HEK293 (cell line): ENCODE measurements around the gene SLC2A4RG.

ENCODE experiments used
- CTCF ChIA-PET: fragments of 350-600 bp; formaldehyde crosslinking; extraction: SDS; loops from one replicate; lab custom pipeline; 2021; ENCODE audit warnings: antibody characterized with exemption; lab: Yijun Ruan, JAX
- POLR2A ChIA-PET: fragments of 300-600 bp; formaldehyde crosslinking; extraction: SDS; loops from one replicate; lab custom pipeline; 2020; ENCODE audit warnings: antibody characterized with exemption, inconsistent platforms; lab: Yijun Ruan, JAX
- H3K27ac ChIP-seq: fragments of 200-500 bp; sonication (Bioruptor generic); 2 replicates; pipeline ENCODE4 v1.5.1; 2014; ENCODE audit warnings: low read depth, low read length, control low read depth, inconsistent platforms; ENCODE audit errors: extremely low read depth
- H3K36me3 ChIP-seq, 2 experiments: fragments of 200-500 bp in 1 of 2; sonication (Bioruptor generic) in 1 of 2; 1 replicate in 1 of 2; 2 replicates in 1 of 2; pipeline ENCODE4 v1.5.1; 2014 to 2017; ENCODE audit warnings: inconsistent platforms in 2 of 2, low read length in 2 of 2; ENCODE audit not compliant: control insufficient read depth in 2 of 2, insufficient read depth in 1 of 2
- H3K4me1 ChIP-seq: fragments of 200-500 bp; sonication (Bioruptor generic); 2 replicates; pipeline ENCODE4 v1.5.1; 2014; ENCODE audit warnings: mild to moderate bottlenecking, low read length, inconsistent platforms; ENCODE audit not compliant: control insufficient read depth, insufficient read depth
- H3K4me3 ChIP-seq: 2 replicates; pipeline ENCODE4 v1.5.1; 2011; ENCODE audit warnings: low read depth, mild to moderate bottlenecking, control low read depth, low read length, moderate library complexity
- H3K9me3 ChIP-seq: fragments of 200-500 bp; sonication (Bioruptor generic); 2 replicates; pipeline ENCODE4 v1.5.1; 2014; ENCODE audit warnings: low read depth, low read length, inconsistent platforms; ENCODE audit not compliant: control insufficient read depth, insufficient read depth
- BCL6B ChIP-seq: fragments of 450-650 bp; formaldehyde crosslinking; IDR thresholded peaks from 2 replicates; pipeline ENCODE4 v1.5.1; 2017; ENCODE audit warnings: missing biosample characterization, missing genetic modification characterization
- CTCF ChIP-seq: fragments of 450-650 bp; formaldehyde crosslinking; IDR thresholded peaks from 2 replicates; pipeline ENCODE4 v1.5.1; 2016; ENCODE audit warnings: missing biosample characterization, missing genetic modification characterization
- EGR2 ChIP-seq: fragments of 450-650 bp; formaldehyde crosslinking; IDR thresholded peaks from 2 replicates; pipeline ENCODE4 v1.5.1; 2016; ENCODE audit warnings: low read depth, missing biosample characterization, missing genetic modification characterization
- FEZF1 ChIP-seq: fragments of 450-650 bp; formaldehyde crosslinking; IDR thresholded peaks from 2 replicates; pipeline ENCODE4 v1.5.1; 2016; ENCODE audit warnings: missing biosample characterization, missing genetic modification characterization
- PBX3 ChIP-seq: sonication (generic); formaldehyde crosslinking; IDR thresholded peaks from 2 replicates; pipeline ENCODE4 v1.8.1; 2022; ENCODE audit warnings: mild to moderate bottlenecking, moderate library complexity, missing genetic modification reagents
- RBAK ChIP-seq: fragments of 450-650 bp; formaldehyde crosslinking; IDR thresholded peaks from 2 replicates; pipeline ENCODE4 v1.5.1; 2016; ENCODE audit warnings: missing biosample characterization, missing genetic modification characterization
- TCF7L2 ChIP-seq: IDR thresholded peaks from 2 replicates; pipeline ENCODE4 v1.6.1; 2011; ENCODE audit warnings: low read depth, mild to moderate bottlenecking, inconsistent platforms, low read length, moderate library complexity, borderline replicate concordance
- ZBTB20 ChIP-seq: fragments of 450-650 bp; formaldehyde crosslinking; IDR thresholded peaks from 2 replicates; pipeline ENCODE4 v1.5.1; 2016; ENCODE audit warnings: missing biosample characterization, missing genetic modification characterization
- ZFHX2 ChIP-seq: fragments of 450-650 bp; formaldehyde crosslinking; conservative IDR thresholded peaks from 2 replicates; pipeline ENCODE4 v1.5.1; 2016; ENCODE audit warnings: missing biosample characterization, missing genetic modification characterization
- ZIC2 ChIP-seq: fragments of 450-650 bp; formaldehyde crosslinking; IDR thresholded peaks from 2 replicates; pipeline ENCODE4 v1.5.1; 2016; ENCODE audit warnings: missing biosample characterization, missing genetic modification characterization
- ZNF121 ChIP-seq: fragments of 450-650 bp; formaldehyde crosslinking; IDR thresholded peaks from 2 replicates; pipeline ENCODE4 v1.5.1; 2016; ENCODE audit warnings: missing biosample characterization, missing genetic modification characterization
- ZNF211 ChIP-seq: fragments of 450-650 bp; formaldehyde crosslinking; IDR thresholded peaks from 2 replicates; pipeline ENCODE4 v1.5.1; 2016; ENCODE audit warnings: low read depth, missing biosample characterization, missing genetic modification characterization
- ZNF449 ChIP-seq: fragments of 450-650 bp; formaldehyde crosslinking; IDR thresholded peaks from 2 replicates; pipeline ENCODE4 v1.5.1; 2017; ENCODE audit warnings: missing biosample characterization, mild to moderate bottlenecking, missing genetic modification characterization, moderate library complexity
- ZNF510 ChIP-seq: fragments of 450-650 bp; formaldehyde crosslinking; IDR thresholded peaks from 2 replicates; pipeline ENCODE4 v1.5.1; 2018; ENCODE audit warnings: mild to moderate bottlenecking, missing genetic modification characterization, missing biosample characterization; ENCODE audit not compliant: insufficient replicate concordance
- ZNF600 ChIP-seq: fragments of 450-650 bp; formaldehyde crosslinking; IDR thresholded peaks from 2 replicates; pipeline ENCODE4 v1.5.1; 2016; ENCODE audit warnings: missing biosample characterization, missing genetic modification characterization
- ZNF76 ChIP-seq: fragments of 450-650 bp; formaldehyde crosslinking; IDR thresholded peaks from 2 replicates; pipeline ENCODE4; 2016; ENCODE audit warnings: low read depth, missing biosample characterization, missing genetic modification characterization, borderline replicate concordance
- ZXDB ChIP-seq: fragments of 450-650 bp; formaldehyde crosslinking; IDR thresholded peaks from 2 replicates; pipeline ENCODE4 v1.5.1; 2016; ENCODE audit warnings: missing biosample characterization, missing genetic modification characterization

SLC2A4RG gene

GRCh38 chr20:63782051-63782471 lies 42.5 kb downstream of the SLC2A4RG start:
- H3K36me3 ChIP-seq = no peaks in the 10 kb centered on the region
- POLR2A ChIA-PET = no interaction called here
- H3K9me3 ChIP-seq = no peaks in the 10 kb centered on the region
- no peaks in the 10 kb centered on the region for H3K4me1 ChIP-seq
- CTCF ChIA-PET = no interaction called here
- H3K4me3 ChIP-seq = no peak overlapping the region
- TF ChIP-seq ZNF211 (tag by site-specific recombination) (no peak), RBAK (tag by site-specific recombination) (no peak), CTCF (peak; percentile 65), ZXDB (tag by site-specific recombination) (no peak), ZIC2 (no peak), BCL6B (no peak), TCF7L2 (no peak), ZNF600 (peak; percentile 75; the same call in 1 of the 2 replicates)
- H3K27ac ChIP-seq = no peak overlapping the region

GRCh38 chr20:63782521-63782971 lies 43.0 kb downstream of the SLC2A4RG start:
- H3K4me3 ChIP-seq = no peak overlapping the region
- CTCF ChIA-PET = interaction anchor here (0.7 kb wide), 1 partner anchor 22 kb away, joined by 3 read pairs; no protein-coding TSS in a partner anchor
- H3K4me1 ChIP-seq = no peaks in the 10 kb centered on the region
- H3K36me3 ChIP-seq = no peaks in the 10 kb centered on the region
- TF ChIP-seq ZFHX2 (tag by site-specific recombination) (peak; percentile 46), ZNF449 (no peak), ZBTB20 (tag by site-specific recombination) (no peak), ZNF121 (tag by site-specific recombination) (peak; percentile 76), ZNF510 (tag by site-specific recombination) (no peak), EGR2 (peak; percentile 64), ZNF76 (tag by site-specific recombination) (no peak), FEZF1 (tag by site-specific recombination) (no peak)
- no peak overlapping the region for H3K27ac ChIP-seq
- no peaks in the 10 kb centered on the region for H3K9me3 ChIP-seq
- POLR2A ChIA-PET = no interaction called here

- TF ChIP-seq PBX3 (CRISPR knock-in tag) = no peak
- TF ChIP-seq, all 188 proteins: peak for 0
- Histone ChIP-seq H3K4me3 (no peak overlapping the region), H3K9me3 (no peaks in the 10 kb centered on the region), H3K27ac (no peak overlapping the region), H3K36me3 (no peaks in the 10 kb centered on the region), H3K4me1 (no peaks in the 10 kb centered on the region)
- CTCF ChIA-PET = interaction anchor here (0.6 to 4.5 kb wide), 3 partner anchors 9 to 37 kb away, joined by 3 to 29 read pairs (median 7); no protein-coding TSS in a partner anchor
- POLR2A ChIA-PET = interaction anchor here (1.0 kb wide), 1 partner anchor 81 kb away, joined by 3 read pairs; the partner anchor contains the start of gene TPD52L2
These were observed 44.4 kb downstream of the SLC2A4RG start for GRCh38 chr20:63783970-63784369.
